HepG2 (cell line): ENCODE measurements around the gene TANGO2. TPM values are rescaled to one million over a fixed set of nuclear protein-coding genes. Genes with fewer than 3 reads are reported as not detected.

ENCODE experiments used
- ARHGAP35 ChIP-seq: sonication (generic); formaldehyde crosslinking; IDR thresholded peaks from 2 replicates; pipeline ENCODE4 v1.9.0; 2022; ENCODE audit warnings: mild to moderate bottlenecking, inconsistent platforms, moderate library complexity, missing genetic modification reagents, borderline replicate concordance
- ESRRA ChIP-seq: sonication (generic); formaldehyde crosslinking; IDR thresholded peaks from 2 replicates; pipeline ENCODE4 v1.5.1; 2020; ENCODE audit warnings: mild to moderate bottlenecking, low read depth, missing genetic modification reagents
- KDM5B ChIP-seq: sonication (generic); formaldehyde crosslinking; IDR thresholded peaks from 2 replicates; pipeline ENCODE4 v1.4.0; 2020; ENCODE audit warnings: missing genetic modification reagents, mild to moderate bottlenecking, borderline replicate concordance
- MEIS1 ChIP-seq: sonication (generic); formaldehyde crosslinking; IDR thresholded peaks from 2 replicates; pipeline ENCODE4 v1.9.0; 2021; ENCODE audit warnings: mild to moderate bottlenecking, missing genetic modification reagents, moderate library complexity, borderline replicate concordance
- MYC ChIP-seq: sonication (generic); formaldehyde crosslinking; IDR thresholded peaks from 2 replicates; pipeline ENCODE4 v1.9.0; 2021; ENCODE audit warnings: missing genetic modification reagents, borderline replicate concordance
- NR2F6 ChIP-seq, 2 experiments: IDR thresholded peaks; 2 replicates each; pipeline ENCODE4 v1.6.1; 2016; ENCODE audit warnings: antibody characterized with exemption in 1 of 2, mild to moderate bottlenecking in 1 of 2
- RERE ChIP-seq: IDR thresholded peaks from 2 replicates; pipeline ENCODE4 v1.6.1; 2016; ENCODE audit warnings: low read depth, missing genetic modification reagents, missing compliant biosample characterization
- SALL1 ChIP-seq: sonication (generic); formaldehyde crosslinking; IDR thresholded peaks from 2 replicates; pipeline ENCODE4 v1.8.0; 2022; ENCODE audit warnings: mild to moderate bottlenecking, missing genetic modification reagents
- SMYD3 ChIP-seq: sonication (generic); formaldehyde crosslinking; IDR thresholded peaks from 2 replicates; pipeline ENCODE4 v1.8.1; 2023; ENCODE audit warnings: mild to moderate bottlenecking, missing genetic modification reagents
- SOX6 ChIP-seq, 2 experiments: fragments of 450-650 bp in 1 of 2; sonication (generic) in 1 of 2; formaldehyde crosslinking in 1 of 2; IDR thresholded peaks; 2 replicates each; pipeline versions ENCODE4 v1.4.0 to v1.6.1; 2017 to 2020; ENCODE audit warnings: antibody characterized with exemption in 1 of 2, mild to moderate bottlenecking in 1 of 2, missing genetic modification reagents in 1 of 2
- SP4 ChIP-seq: sonication (generic); formaldehyde crosslinking; IDR thresholded peaks from 2 replicates; pipeline ENCODE4 v1.8.1; 2023; ENCODE audit warnings: mild to moderate bottlenecking, missing genetic modification reagents
- STAG1 ChIP-seq: sonication (generic); formaldehyde crosslinking; IDR thresholded peaks from 2 replicates; pipeline ENCODE4 v1.4.0; 2020; ENCODE audit warnings: missing genetic modification reagents
- TBP ChIP-seq: sonication (generic); formaldehyde crosslinking; IDR thresholded peaks from 2 replicates; pipeline ENCODE4 v1.5.0; 2020; ENCODE audit warnings: missing genetic modification reagents
- XBP1 ChIP-seq: sonication (generic); formaldehyde crosslinking; IDR thresholded peaks from 2 replicates; pipeline ENCODE4 v1.5.0; 2020; ENCODE audit warnings: missing genetic modification reagents
- ZBTB33 ChIP-seq: sonication (generic); formaldehyde crosslinking; IDR thresholded peaks from 2 replicates; pipeline ENCODE4 v1.4.0; 2020; ENCODE audit warnings: missing genetic modification reagents
- ZNF121 ChIP-seq: sonication (generic); formaldehyde crosslinking; IDR thresholded peaks from 2 replicates; pipeline ENCODE4 v1.5.0; 2020; ENCODE audit warnings: mild to moderate bottlenecking, missing genetic modification reagents
- ZNF225 ChIP-seq: sonication (generic); formaldehyde crosslinking; IDR thresholded peaks from 2 replicates; pipeline ENCODE4 v1.4.0; 2020; ENCODE audit warnings: mild to moderate bottlenecking, missing genetic modification reagents
- ZNF343 ChIP-seq: sonication (generic); formaldehyde crosslinking; IDR thresholded peaks from 2 replicates; pipeline ENCODE4 v1.4.0; 2020; ENCODE audit warnings: mild to moderate bottlenecking, missing genetic modification reagents
- ZNF383 ChIP-seq: sonication (generic); formaldehyde crosslinking; IDR thresholded peaks from 2 replicates; pipeline ENCODE4 v1.4.0; 2020; ENCODE audit warnings: missing genetic modification reagents, mild to moderate bottlenecking, borderline replicate concordance
- ZNF597 ChIP-seq: sonication (generic); formaldehyde crosslinking; IDR thresholded peaks from 2 replicates; pipeline ENCODE4 v1.5.0; 2020; ENCODE audit warnings: missing genetic modification reagents
- ZNF644 ChIP-seq: IDR thresholded peaks from 2 replicates; pipeline ENCODE4 v1.6.1; 2016; ENCODE audit warnings: low read depth
- polyA plus RNA-seq, 8 experiments: library from polyadenylated mRNA; depleted of rRNA in 3 of 8; stranded (reverse) in 7 of 8; unstranded in 1 of 8; fragments of >200 nt; fragmentation: Illumina TruSeq in 4 of 8; extraction: Trizol in 4 of 8; gene quantifications; 2 replicates each; pipeline versions ENCODE4 v1.2.1 to v1.2.3, GENCODE V29; 2011 to 2016; ENCODE audit warnings: low read depth in 4 of 8, missing spikeins in 1 of 8, mixed read lengths in 1 of 8; ENCODE audit not compliant: insufficient read depth in 1 of 8
- total RNA-seq, 5 experiments: library from RNA; depleted of rRNA; stranded (reverse); fragments of >200 nt; fragmentation: Illumina TruSeq; extraction: Trizol; gene quantifications; 2 replicates each; pipeline ENCODE4 v1.2.3, GENCODE V29; 2016; ENCODE audit warnings: low read depth in 1 of 5

TANGO2 gene
- total and polyA plus RNA-seq, 2 of the 13 experiments (the other 11 are each of a cell fraction or from before 2014, with no cell fraction given), result 12.9 to 14.8 TPM

- TF ChIP-seq NR2F6 (IDR thresholded peaks at IDR 0.05) (peak; percentile 80), NR2F6 (CRISPR knock-in tag; IDR thresholded peaks at IDR 0.05) (peak; percentile 89), ZNF597 (CRISPR knock-in tag) (no peak), ESRRA (CRISPR knock-in tag) (0 out of 2 replicates have a peak, but pooled peaks have one; percentile 28), STAG1 (CRISPR knock-in tag) (peak; percentile 53), SMYD3 (CRISPR knock-in tag) (no peak), KDM5B (peak; percentile 68; the same call in 1 of the 2 replicates), ZNF343 (CRISPR knock-in tag) (no peak), TBP (CRISPR knock-in tag) (no peak), ZNF383 (no peak), ZNF644 (CRISPR knock-in tag) (no peak), SOX6 (IDR thresholded peaks at IDR 0.05) (no peak), SOX6 (CRISPR knock-in tag; IDR thresholded peaks at IDR 0.05) (peak; percentile 31; the same call in 1 of the 2 replicates), MEIS1 (CRISPR knock-in tag) (0 out of 2 replicates have a peak, but pooled peaks have one; percentile 19), RERE (CRISPR knock-in tag) (no peak), XBP1 (CRISPR knock-in tag) (no peak), ZNF225 (CRISPR knock-in tag) (no peak), SALL1 (CRISPR knock-in tag) (peak; percentile 52), MYC (CRISPR knock-in tag) (peak; percentile 95), ZNF121 (no peak), ZBTB33 (peak; percentile 95), SP4 (CRISPR knock-in tag) (peak; percentile 41; the same call in 1 of the 2 replicates), ARHGAP35 (no peak)
Observed at GRCh38 chr22:20084547-20085413, 63.9 kb downstream of the TANGO2 start (continued).
